Mononuclear cell (primary cell): ENCODE data around the gene LCE5A. TPM values are rescaled to one million over a fixed set of nuclear protein-coding genes. Genes with fewer than 3 reads are reported as not detected.
"Not testable (repeated sequence)": the region's sequence is repeated elsewhere in the genome, so short reads cannot be mapped to it uniquely, and the experiment has no call there.

Experiments used
- H3K27me3 ChIP-seq: 2 replicates; pipeline ENCODE4 v1.6.0; 2011; ENCODE audit warnings: low read length, control low read depth; ENCODE audit not compliant: insufficient read depth
- H3K4me1 ChIP-seq: 2 replicates; pipeline ENCODE4 v1.5.1; 2011; ENCODE audit warnings: mild to moderate bottlenecking, low read length, control low read depth; ENCODE audit not compliant: insufficient read depth
- H3K4me3 ChIP-seq: 2 replicates; pipeline ENCODE4 v1.5.1; 2011; ENCODE audit warnings: mild to moderate bottlenecking, low read length, moderate library complexity
- H3K9me3 ChIP-seq: 2 replicates; pipeline ENCODE4 v1.5.1; 2011; ENCODE audit warnings: low read depth, mild to moderate bottlenecking, control low read depth, low read length
- total RNA-seq: library from RNA; depleted of rRNA; stranded (reverse); fragments of >200 nt; gene quantifications from one replicate; pipeline ENCODE4 v1.2.3, GENCODE V29; 2012

Gene LCE5A
- not detected for total RNA-seq

- Histone ChIP-seq H3K4me1 (no peaks in the 10 kb centered on the region), H3K27me3 (peaks cover 36% of the 10 kb centered on the region), H3K4me3 (no peak within 1 kb of the TSS), H3K9me3 (no peaks in the 10 kb centered on the region)
These were observed at the start of gene LCE5A for GRCh38 chr1:152510503-152510902. Gene LCE5A (plus strand): TSS chr1:152510803. CDS start chr1:152511535, 732 bp downstream.

GRCh38 chr1:152461544-152461943 is 49.1 kb upstream of the LCE5A start:
- Histone ChIP-seq H3K27me3 (peaks cover 5% of the 10 kb centered on the region), H3K9me3 (peaks cover 5% of the 10 kb centered on the region), H3K4me3 (no peak overlapping the region), H3K4me1 (peaks cover 16% of the 10 kb centered on the region)

GRCh38 chr1:152462636-152463035 is 48.0 kb upstream of the LCE5A start:
- no peak overlapping the region for H3K4me3 ChIP-seq
- H3K27me3 ChIP-seq, result peaks cover 11% of the 10 kb centered on the region
- peaks cover 16% of the 10 kb centered on the region for H3K4me1 ChIP-seq
- peaks cover 5% of the 10 kb centered on the region for H3K9me3 ChIP-seq

- Histone ChIP-seq H3K4me1 (no peaks in the 10 kb centered on the region), H3K9me3 (peaks cover 5% of the 10 kb centered on the region), H3K27me3 (peaks cover 30% of the 10 kb centered on the region)
These were observed 44.4 kb upstream of the LCE5A start for GRCh38 chr1:152466217-152466616.

GRCh38 chr1:152473887-152474537 is 36.6 kb upstream of the LCE5A start:
- Histone ChIP-seq H3K9me3 (no peaks in the 10 kb centered on the region), H3K27me3 (peaks cover 9% of the 10 kb centered on the region), H3K4me3 (no peak overlapping the region), H3K4me1 (no peaks in the 10 kb centered on the region)

More at GRCh38 chr1:152466217-152466616, 44.4 kb upstream of the LCE5A start:
- no peak overlapping the region for H3K4me3 ChIP-seq

- no peaks in the 10 kb centered on the region for H3K4me1 ChIP-seq
- no peaks in the 10 kb centered on the region for H3K27me3 ChIP-seq
- no peak overlapping the region for H3K4me3 ChIP-seq
- no peaks in the 10 kb centered on the region for H3K9me3 ChIP-seq
These were observed 30.6 kb upstream of the LCE5A start for GRCh38 chr1:152479792-152480595.

- Histone ChIP-seq H3K4me3 (no peak overlapping the region), H3K27me3 (no peaks in the 10 kb centered on the region), H3K9me3 (no peaks in the 10 kb centered on the region), H3K4me1 (no peaks in the 10 kb centered on the region)
These were observed 28.5 kb upstream of the LCE5A start for GRCh38 chr1:152481869-152482664.

GRCh38 chr1:152486400-152487006 is 24.1 kb upstream of the LCE5A start:
- H3K4me3 ChIP-seq, result no peak overlapping the region
- no peaks in the 10 kb centered on the region for H3K9me3 ChIP-seq
- H3K27me3 ChIP-seq, result no peaks in the 10 kb centered on the region
- no peaks in the 10 kb centered on the region for H3K4me1 ChIP-seq

GRCh38 chr1:152487871-152488270 is 22.7 kb upstream of the LCE5A start:
- H3K27me3 ChIP-seq, result no peaks in the 10 kb centered on the region

GRCh38 chr1:152491537-152491936 is 19.1 kb upstream of the LCE5A start:
- not testable (repeated sequence) for H3K4me1 ChIP-seq, H3K9me3 ChIP-seq, H3K4me3 ChIP-seq, H3K27me3 ChIP-seq

More at GRCh38 chr1:152487871-152488270, 22.7 kb upstream of the LCE5A start:
- no peaks in the 10 kb centered on the region for H3K9me3 ChIP-seq
- no peak overlapping the region for H3K4me3 ChIP-seq
- H3K4me1 ChIP-seq, result no peaks in the 10 kb centered on the region

GRCh38 chr1:152495066-152495675 is 15.4 kb upstream of the LCE5A start:
- no peaks in the 10 kb centered on the region for H3K9me3 ChIP-seq
- no peaks in the 10 kb centered on the region for H3K4me1 ChIP-seq
- no peaks in the 10 kb centered on the region for H3K27me3 ChIP-seq
- no peak overlapping the region for H3K4me3 ChIP-seq

- Histone ChIP-seq H3K4me3 (no peak overlapping the region), H3K27me3 (no peaks in the 10 kb centered on the region), H3K4me1 (no peaks in the 10 kb centered on the region)
These were observed 13.3 kb upstream of the LCE5A start for GRCh38 chr1:152497273-152497672.

GRCh38 chr1:152501704-152502103 is 8.9 kb upstream of the LCE5A start:
- H3K27me3 ChIP-seq, result no peaks in the 10 kb centered on the region
- no peaks in the 10 kb centered on the region for H3K4me1 ChIP-seq
- no peak overlapping the region for H3K4me3 ChIP-seq
- no peaks in the 10 kb centered on the region for H3K9me3 ChIP-seq

More at GRCh38 chr1:152497273-152497672, 13.3 kb upstream of the LCE5A start:
- no peaks in the 10 kb centered on the region for H3K9me3 ChIP-seq

- Histone ChIP-seq H3K4me3 (no peak overlapping the region), H3K27me3 (no peaks in the 10 kb centered on the region), H3K4me1 (no peaks in the 10 kb centered on the region), H3K9me3 (no peaks in the 10 kb centered on the region)
These were observed 8.0 kb upstream of the LCE5A start for GRCh38 chr1:152502496-152503180.
